DMS 273 (cell line): ENCODE data around the gene CYS1.
A peak's percentile ranks its signal among the peaks of the same experiment; 100 is the strongest.

Experiments
- DNase-seq: peaks from one replicate; lab custom pipeline; 2025; ENCODE audit not compliant: unreplicated experiment; lab: John Stamatoyannopoulos, UW

Gene CYS1

DNA sequence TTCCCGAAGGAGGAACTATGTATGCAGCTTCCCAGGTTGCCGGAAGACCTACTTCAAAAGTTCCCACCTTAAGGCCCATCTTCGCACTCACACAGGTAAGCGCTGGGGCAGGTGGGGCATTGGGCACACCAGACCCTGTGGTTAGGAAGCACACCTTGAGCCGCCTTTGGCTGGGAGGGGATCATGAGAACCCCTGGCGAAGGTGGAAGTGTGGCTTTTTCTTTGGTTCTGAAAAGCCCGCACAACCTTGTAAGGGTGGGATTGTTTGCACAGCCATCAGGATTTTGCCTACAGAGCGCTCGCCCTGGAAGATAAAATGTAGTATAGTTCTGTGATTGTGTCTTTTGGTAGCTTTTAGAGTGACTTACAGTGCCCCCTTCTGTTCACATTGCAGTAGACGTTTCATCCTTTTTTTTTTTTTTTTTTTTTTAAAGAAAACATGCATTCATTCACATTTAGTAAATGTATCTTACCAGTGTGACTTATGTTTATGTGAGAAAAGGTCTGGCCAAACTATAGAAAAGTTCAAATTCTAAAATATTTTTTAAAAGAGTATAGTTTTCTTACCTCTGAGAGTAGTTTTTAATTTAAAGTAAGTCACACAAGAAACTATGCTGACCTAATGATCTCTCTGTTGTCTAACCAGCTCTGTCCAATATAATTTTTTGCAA lies 31.6 kb downstream of the CYS1 start:
- peak; percentile 71 for DNase-seq

DNA sequence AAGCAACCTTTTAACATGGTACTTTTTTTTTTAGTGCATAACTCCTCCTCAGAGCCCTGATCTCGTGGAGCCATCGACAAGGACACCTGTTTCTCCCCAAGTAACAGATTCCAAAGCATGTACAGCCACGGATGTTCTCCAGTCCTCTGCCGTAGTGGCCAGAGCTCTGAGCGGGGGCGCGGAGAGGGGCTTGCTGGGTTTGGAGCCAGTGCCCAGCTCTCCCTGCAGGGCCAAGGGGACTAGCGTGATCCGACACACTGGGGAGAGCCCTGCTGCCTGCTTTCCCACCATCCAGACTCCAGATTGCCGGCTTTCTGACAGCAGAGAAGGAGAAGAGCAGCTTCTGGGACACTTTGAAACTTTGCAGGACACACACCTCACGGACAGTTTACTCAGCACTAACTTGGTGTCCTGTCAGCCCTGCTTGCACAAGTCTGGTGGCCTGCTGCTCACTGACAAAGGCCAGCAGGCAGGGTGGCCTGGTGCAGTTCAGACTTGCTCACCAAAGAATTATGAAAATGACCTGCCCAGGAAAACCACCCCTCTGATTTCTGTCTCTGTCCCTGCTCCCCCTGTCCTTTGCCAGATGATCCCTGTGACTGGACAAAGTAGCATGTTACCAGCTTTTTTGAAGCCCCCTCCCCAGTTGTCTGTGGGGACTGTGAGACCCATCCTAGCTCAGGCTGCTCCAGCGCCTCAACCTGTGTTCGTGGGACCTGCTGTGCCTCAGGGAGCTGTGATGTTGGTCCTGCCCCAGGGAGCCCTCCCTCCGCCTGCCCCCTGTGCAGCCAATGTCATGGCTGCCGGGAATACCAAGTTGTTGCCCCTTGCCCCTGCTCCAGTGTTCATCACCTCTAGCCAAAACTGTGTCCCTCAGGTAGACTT lies 32.4 kb downstream of the CYS1 start:
- no peak for DNase-seq

- DNase-seq: no peak
Measured at GRCh38 chr2:10046931-10047330, 33.3 kb downstream of the CYS1 start.

DNA sequence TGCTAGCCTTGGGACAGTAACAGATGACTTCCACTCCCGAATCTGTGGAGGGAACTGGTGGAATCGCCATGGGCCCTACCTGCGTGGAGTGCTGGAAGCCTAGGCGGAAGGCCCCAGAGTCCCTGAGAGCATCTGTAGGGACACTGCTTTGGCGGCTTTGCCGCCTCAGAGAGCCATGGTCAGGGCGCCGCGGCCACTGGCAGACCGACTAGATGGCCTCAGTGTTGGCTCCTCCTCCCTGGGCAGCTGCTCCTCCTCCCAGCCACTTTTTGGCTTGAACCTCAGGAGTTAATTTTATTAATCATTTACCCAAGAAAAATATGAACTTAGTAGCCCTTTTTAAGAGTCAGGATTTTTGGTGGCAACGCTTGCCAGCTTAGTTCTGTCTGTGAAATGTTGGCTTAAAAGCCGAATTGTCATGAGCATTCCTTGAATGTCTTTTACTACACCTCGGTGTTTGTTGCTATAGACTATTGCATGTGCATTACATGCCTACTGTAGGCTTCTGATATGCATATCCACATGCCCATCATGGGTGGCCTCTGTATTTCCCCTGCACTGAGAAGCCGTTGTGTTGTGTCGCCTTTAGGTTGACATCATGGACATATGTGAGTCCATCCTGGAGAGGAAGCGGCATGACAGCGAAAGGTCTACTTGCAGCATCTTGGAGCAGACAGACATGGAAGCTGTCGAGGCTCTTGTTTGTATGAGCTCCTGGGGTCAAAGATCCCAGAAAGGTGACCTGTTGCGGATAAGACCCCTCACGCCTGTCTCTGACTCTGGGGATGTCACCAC lies 34.5 kb downstream of the CYS1 start:
- DNase-seq: peak; percentile 25

GRCh38 chr2:10043906-10044601 lies 36.2 kb downstream of the CYS1 start:
- peak; percentile 95 for DNase-seq

DNA sequence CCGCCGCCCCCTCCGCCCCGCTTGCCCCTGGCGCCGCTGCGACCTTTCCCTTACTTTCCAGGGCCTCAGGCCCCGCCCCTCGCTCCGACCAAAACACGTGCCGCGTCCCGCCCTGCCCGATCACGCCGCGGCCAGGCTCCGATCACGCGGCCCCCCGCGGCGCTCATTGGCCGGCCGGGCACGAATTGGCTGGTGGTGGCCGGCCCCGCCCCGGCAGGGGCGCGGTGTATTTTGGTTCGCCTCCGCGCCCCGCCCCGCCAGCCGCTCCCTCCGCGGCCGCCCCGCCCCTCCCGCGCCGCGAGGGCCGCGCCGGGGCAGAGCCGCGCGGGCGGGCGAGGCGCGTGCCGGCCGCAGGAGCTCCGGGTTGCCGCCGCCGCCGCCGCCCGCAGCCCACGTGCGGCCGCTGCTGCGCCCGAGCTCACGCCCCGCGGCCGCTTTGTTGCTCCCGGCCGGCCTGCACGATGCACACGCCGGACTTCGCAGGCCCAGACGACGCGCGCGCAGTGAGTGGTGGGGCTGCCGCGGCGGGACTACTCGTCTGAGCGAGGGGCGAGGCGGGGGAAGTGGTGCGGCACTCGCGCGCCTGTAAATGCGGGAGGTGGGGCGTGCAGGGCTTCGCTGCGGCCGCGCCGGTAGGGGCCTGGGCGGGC lies 36.8 kb downstream of the CYS1 start, which contains the start of gene KLF11:
Gene KLF11 (plus strand): TSS at position 295 of the 650 bp plus-strand sequence. CDS start 167 bp downstream, at position 462.
- DNase-seq: peak; percentile 98

DNA sequence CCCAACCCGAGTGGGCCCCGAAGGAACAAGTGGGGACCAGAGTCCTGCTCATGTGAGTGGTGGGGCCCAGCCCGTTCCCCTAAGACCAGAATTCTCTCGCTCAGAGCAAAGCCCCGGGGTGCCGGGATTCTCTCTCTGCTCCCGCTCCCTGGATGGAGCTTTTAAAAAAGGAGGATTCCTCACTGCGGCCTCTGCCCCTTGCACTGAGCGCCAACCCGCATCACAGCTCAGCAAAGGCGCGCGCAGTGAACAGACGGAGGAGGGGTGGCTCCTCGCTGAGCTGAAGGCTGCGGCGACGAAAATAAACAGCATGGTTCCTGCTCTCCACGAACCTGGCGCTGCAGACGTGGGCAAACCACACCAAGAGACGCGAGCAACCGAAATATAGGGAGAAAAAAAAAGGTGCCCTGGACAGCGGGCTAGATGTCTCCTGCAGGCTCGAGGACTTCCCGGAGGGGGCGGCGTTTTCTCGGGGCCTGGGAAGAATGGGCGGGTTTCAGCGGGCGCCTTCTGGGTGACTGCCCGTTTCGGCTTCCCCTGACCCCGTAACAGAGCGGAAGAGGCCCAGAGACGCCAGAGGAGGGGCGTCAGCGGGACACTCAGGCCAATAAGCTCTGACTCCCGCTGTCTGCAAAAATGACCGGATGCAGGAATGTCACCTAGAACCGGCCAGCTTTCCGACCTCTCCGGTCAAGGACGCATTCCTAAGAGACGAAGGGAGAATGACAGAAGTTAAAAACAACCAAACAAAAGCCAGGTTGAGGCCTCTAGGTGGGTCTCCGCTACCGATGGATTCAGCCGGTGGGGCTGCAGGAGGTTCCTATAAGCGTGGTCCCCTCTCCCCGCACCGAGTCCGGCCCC lies 37.7 kb downstream of the CYS1 start:
- no peak for DNase-seq

GRCh38 chr2:10041711-10042110 lies 38.5 kb downstream of the CYS1 start:
- DNase-seq: no peak

DNA sequence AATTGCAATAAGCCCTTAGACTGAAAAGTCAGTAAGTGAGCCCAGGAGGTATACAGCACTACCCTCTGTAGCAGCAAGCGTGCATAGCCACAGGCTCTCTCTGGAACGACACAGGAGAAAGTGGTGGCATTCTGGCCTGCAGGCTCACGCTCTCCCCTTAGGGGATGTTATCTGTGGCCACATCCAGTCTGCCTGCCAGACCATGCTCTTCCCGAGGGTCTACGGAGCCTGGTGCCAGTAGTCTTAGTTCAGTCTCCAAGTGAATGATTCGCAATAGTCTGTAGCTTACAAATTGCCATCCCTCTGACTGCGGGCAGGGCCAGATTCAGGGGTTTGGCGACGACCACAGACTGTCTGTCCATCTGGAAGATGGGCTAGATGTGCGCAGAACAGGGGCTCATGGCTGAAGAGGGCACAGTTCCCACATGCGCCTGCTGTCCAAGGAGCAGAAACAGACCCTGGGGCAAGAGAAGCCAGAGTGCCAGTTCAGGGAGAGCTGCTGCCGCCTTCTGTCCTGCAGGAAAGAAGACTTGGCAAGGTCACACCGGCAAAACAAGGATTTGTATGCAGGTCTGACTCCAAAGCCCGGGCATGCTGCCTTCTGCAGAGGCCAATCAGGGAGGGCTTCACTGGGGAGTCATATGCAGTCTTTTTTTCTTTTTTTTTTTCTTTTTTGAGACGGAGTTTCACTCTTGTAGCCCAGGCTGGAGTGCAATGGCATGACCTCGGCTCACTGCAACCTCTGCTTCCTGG lies 40.4 kb downstream of the CYS1 start:
- DNase-seq: peak; percentile 59

DNA sequence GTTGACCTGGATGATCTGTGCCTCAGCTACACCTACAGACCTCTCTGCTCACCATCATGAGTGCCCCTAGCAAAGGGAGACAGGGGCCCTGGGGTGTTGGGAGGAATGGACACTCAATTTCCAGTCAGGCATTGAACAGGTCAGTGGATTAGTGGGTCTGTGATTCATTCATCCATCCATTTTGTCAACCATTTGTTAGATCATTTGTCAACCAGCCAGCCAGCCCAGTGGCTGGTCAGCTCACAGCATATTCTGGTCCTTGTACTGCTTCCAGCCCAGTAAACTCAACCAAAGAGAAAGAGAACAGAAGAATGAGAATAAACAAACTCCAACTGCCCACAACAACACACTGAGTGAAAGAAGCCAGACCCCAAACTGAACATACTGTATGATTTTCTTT lies 41.5 kb downstream of the CYS1 start:
- DNase-seq: no peak

- no peak for DNase-seq
Measured at GRCh38 chr2:10038123-10038522, 42.1 kb downstream of the CYS1 start.

DNA sequence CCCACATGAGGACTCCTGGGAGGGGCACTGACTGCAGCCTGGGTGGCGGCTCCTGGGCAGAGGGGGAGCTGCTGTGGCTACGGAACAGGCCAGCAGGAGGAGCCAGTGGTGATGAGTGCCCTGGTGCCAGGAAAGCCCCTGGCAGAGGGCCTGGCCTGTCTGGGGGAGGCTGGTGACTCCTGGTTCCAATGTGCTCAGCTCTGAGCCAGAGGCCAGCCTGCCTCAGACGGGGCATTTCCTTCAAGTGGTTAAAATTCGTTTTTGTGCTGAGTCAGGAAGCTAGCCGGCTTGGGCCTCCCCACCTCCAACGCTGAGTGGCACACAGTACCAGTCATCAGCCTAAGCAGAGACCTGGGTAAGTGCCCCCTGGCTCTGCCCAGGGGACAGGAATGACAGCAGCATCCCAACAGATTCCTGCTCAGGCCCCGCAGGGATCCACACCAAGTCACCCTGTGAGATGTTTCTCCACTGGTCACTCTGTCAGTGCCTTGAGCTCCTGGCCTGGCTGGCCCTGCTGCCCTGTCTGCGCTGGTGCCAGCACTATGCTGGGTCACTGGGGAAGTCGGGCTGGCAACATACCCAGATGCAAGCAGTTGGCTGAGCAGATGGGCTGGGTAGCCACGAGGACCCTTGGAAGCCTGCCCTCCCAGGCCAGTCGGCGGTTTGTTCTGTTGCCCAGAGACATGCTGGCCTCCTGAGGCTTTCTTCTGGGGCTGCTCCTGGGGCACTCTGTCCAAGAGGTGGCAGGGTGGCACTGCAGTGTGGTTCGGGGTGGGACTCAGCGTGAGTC lies 43.9 kb downstream of the CYS1 start:
- DNase-seq: peak; percentile 94

DNA sequence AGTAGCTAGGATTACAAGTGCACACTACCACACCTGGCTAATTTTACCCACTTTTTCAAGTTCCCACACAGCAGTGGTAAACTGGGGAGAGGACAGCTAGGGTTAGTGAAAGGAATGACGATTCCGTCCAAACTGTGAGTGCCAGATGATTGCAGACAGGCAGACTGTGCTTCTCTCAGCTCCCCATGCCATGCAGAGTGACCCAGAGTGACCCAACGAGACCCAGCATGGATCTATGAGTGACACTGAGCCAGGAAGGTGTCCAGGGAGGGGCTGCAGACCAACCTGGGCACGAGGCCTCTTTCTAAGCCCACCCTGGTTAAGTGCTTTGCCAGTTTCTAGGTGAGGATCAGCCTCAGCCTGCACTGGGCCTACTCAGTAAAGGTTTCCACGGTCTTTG lies 44.6 kb downstream of the CYS1 start:
- DNase-seq: no peak

DNA sequence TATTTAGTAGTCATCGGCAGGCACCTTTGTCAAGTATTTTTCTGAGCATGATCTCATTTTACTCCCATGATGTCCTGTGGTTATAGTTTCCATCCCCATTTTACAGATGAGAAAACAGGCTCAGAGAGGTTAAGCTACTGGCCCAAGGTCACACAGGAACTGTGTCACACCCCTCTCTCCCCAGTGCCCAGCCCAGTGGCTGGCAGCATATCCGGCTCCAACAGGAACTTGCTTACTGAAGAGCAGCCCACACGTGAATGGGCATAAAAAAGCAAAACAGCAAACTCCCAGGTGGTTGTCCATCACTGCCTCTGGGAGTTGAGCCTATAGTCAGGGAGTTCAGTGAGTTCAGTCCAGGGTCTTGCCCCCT lies 45.2 kb downstream of the CYS1 start:
- DNase-seq: no peak

DNA sequence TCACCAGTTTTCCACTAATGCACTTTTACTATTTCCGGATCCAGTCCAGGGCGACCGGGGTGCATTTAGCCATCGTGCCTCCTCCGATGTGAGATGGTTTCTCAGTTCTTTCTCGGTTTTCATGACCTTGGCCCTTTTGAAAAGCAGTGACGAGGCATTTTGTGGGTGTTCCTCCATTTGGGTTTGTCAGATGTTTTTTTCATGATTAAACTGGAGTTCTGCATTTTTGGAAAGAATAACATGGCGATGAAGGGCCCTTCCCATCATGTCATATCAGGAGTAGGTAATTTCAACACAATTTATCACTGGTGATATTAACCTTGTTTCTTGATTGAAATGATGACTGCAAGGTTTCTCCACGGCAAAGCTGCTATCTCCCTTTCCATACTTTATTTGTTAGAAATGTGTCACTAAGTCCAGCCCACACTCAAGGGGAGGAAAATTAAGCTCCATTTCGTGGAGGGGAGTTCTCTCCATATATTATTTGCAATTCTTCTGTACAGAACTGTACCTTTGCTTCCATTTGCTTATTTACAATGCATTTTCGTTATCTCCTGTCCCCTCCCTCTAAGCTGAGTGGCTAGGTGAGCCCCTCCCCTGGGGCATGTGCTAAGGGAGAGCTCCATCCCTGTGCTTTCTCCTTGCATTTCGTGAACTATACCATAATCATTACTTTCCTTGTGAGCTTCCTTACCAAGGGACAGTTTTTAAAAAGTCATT lies 45.7 kb downstream of the CYS1 start:
- no peak for DNase-seq

DNA sequence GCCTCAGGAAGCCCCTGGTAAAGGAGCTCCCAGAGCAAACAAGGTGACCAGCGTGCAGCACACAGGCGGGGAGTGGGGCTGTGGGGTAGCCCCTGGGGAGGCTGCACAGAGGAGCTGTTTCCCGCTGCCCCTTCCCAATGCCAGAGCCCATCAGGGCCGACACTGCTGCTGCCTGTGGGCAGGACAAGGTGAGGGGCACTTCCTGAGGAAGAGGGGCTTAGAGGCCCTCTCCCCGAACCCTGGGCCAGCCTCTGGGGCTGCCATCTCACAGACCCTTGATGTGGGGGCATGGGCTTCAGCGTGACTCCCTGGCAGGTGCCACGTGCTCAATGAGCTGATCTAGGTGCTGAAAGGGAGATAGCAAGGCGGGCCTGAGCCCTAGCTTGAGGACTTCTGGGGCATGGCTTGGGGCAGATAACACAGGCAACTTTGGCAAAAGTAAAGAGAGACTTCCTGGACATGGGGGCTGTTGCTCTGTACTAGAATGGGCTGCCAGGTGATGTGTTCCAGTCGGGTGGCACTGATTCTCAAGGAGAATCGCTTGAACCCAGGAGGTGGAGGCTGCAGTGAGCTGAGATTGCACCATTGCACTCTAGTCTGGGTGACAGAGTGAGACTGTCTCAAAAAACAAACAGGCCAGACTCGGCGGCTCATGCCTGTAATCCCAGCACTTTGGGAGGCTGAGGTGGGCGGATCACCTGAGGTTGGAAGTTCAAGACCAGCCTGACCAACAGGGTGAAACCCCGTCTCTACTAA lies 46.8 kb downstream of the CYS1 start:
- no peak for DNase-seq

GRCh38 chr2:10032746-10033105 lies 47.5 kb downstream of the CYS1 start:
- no peak for DNase-seq
